ENCODE data around the gene MIP. TPM values are rescaled to one million over a fixed set of nuclear protein-coding genes. Genes with fewer than 3 reads are reported as not detected.
"Not testable (repeated sequence)": the region's sequence is repeated elsewhere in the genome, so short reads cannot be mapped to it uniquely, and the experiment has no call there.

MIP gene
- polyA plus RNA-seq, 3 donors from 2014 or later = 0.15 to 0.25 TPM; not detected in 1

DNA sequence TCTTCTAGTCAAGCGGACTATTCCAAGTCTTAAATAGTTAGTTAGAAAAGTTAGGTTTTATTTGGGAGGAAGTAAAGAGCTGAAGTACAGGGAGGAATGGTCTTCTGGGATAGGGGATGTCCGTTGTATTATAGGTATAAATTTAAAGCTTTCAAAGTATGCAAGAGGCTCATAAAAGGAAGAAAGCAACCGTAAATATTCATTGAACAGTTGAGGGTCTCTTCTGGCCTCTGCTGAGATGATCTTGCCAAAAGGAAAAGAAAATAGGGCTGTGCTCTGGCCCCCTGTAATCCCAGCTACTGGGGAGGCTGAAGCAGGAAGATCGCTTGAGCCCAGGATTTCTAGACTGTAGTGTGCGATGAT is 4.9 kb downstream of the MIP start:
- Mint-ChIP-seq H3K36me3 (peaks cover 0 to 2% (median 0%) of the 10 kb centered on the region in 3 donors), H3K4me1 (peaks cover 21 to 26% of the 10 kb centered on the region in 2 donors), H3K27ac (peak overlapping the region; percentile 94 to 98 (median 96)), H3K27me3 (ENCODE audit: low read depth in 3 of 3) (no peaks in the 10 kb centered on the region), H3K9me3 (no peaks in the 10 kb centered on the region), H3K4me3 (peak overlapping the region; percentile 91 to 98 (median 93))
- DNase-seq = no peak

DNA sequence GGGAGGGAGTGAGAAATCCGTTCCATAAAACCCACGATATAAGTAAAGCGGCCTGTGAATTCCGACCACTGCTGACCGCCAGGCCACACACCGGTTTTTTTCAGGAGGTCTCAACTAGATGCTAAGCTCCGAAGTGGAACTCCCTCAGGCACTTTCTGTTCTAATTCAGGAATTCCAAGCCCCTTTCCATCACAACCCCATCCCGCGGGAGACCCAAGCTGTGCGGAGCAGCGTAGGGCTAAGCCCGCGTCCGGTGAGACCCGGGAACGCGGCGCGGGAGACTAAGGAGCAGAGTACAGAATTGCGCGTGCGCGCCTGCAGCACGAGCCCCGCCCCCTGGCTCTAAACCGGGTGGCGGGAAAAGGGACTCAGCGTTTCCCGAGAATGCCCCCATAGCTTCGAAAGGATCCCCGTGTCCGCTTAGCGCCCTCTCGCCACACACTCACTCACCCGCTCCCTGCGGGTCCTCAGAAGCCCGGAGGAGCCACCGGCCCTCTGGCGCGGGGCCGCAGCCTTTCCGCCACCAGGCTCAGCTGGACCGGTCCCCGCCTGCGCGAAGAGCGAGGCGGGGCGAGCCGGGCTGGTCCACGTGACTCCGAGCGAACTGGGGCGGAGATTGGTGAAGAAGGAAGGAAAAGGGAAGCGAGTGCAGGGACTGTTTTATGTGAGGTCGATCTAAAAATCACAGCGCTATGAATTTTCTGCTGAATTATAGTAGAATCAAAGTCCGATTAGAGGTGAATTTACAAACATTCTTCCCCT is 5.4 kb downstream of the MIP start, which contains the start of gene TIMELESS:
Gene TIMELESS (minus strand): TSS at position 567 of the 762 bp plus-strand sequence. CDS start 15,256 bp downstream, outside the sequence.
- peaks cover 0 to 8% (median 0%) of the 10 kb centered on the region in 3 donors for H3K36me3 Mint-ChIP-seq
- H3K27ac Mint-ChIP-seq = peak within 1 kb of the TSS; percentile 94 to 98 (median 96)
- peaks cover 0 to 4% (median 0%) of the 10 kb centered on the region in 6 donors for H3K9me3 Mint-ChIP-seq
- DNase-seq = peak; percentile 87 to 88 (median 88)
- peak within 1 kb of the TSS; percentile 91 to 98 (median 93) for H3K4me3 Mint-ChIP-seq
- peaks cover 21 to 26% of the 10 kb centered on the region in 2 donors for H3K4me1 Mint-ChIP-seq
- no peaks in the 10 kb centered on the region for H3K27me3 Mint-ChIP-seq (ENCODE audit: low read depth in 3 of 3)

DNA sequence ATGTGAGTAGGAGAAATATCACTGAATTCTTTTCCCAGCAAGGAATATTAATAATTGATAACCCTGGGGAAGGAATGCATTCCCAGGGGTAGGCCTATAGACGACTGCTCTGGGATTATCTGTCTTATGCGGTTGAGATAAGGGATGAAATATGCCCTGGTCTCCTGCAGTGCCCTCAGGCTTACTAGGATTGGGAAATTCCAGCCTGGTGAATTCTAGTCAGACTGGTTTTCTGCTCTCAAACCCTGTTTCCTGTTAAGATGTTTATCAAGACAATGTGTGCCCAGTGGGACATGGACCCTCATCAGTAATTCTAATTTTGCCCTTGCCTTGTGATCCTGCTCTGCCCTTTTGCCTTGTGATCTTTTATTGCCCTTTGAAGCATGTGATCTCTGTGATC is 11.2 kb downstream of the MIP start:
- not testable (repeated sequence) for H3K9me3 Mint-ChIP-seq; H3K27ac Mint-ChIP-seq; H3K4me3 Mint-ChIP-seq; H3K27me3 Mint-ChIP-seq (ENCODE audit: low read depth in 3 of 3); DNase-seq
- H3K4me1 Mint-ChIP-seq = peaks cover 8 to 11% of the 10 kb centered on the region in 2 donors
- H3K36me3 Mint-ChIP-seq = peaks cover 0 to 14% (median 4%) of the 10 kb centered on the region in 3 donors

DNA sequence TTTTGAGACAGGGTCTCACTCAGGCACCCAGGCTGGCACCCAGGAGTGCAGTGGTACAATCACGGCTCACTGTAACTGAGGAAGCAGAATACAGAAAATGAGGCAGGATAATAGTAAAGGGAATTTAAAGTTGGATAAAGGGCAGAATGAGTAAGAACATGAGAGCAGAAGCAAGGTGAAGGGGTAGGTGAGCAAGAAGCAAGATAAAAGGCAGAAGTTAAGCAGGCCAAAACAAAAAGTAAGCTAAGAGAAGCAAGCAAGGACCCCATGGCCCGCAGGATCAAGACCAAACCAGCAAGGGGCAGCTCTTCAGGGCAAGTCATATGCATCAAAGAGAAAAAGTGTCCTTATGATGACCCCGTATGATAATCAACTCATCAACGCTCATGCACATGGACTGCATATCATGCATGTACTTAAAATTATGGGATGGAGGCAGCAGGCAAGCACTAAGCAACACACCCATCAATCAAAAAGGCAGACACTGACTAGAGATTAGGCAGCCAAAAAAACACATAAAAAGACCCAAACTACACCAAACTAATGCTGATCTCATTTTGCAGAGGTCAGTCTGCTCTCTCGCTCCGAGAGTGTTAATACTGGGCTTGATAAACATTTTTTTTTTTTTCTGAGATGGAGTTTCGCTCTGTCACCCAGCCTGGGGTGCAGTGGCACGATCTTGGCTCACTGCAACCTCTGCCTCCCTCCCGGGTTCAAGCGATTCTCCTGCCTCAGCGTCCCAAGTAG is 16.9 kb downstream of the MIP start:
- Mint-ChIP-seq H3K9me3 (peaks cover 0 to 1% (median 0%) of the 10 kb centered on the region in 6 donors), H3K27ac (no peak overlapping the region), H3K36me3 (peaks cover 0 to 11% (median 3%) of the 10 kb centered on the region in 3 donors), H3K4me1 (no peaks in the 10 kb centered on the region), H3K4me3 (no peak overlapping the region), H3K27me3 (ENCODE audit: low read depth in 3 of 3) (peaks cover 0 to 1% (median 0%) of the 10 kb centered on the region in 3 donors)
- no peak for DNase-seq

DNA sequence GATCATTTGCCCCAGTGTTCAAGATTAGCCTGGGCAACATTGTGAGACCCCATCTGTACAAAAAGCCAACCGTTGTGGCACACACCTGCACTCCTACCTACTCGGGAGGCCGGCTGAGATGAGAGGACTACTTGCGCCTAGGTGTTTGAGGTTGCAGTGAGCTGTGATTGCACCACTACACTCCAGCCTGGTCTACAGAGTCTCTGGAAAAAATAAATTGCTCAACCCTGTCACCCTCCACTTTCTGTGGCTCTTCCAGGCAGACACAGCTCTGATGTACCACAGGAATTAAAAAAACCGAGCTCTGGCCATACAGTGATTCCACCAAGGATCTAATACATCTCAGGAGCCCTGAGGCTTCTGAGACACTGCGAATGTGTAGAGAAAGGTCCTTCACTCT is 19.6 kb downstream of the MIP start:
- H3K36me3 Mint-ChIP-seq = peaks cover 4 to 21% (median 9%) of the 10 kb centered on the region in 3 donors
- DNase-seq = no peak
- H3K4me1 Mint-ChIP-seq = no peaks in the 10 kb centered on the region
- H3K27ac Mint-ChIP-seq = no peak overlapping the region
- H3K9me3 Mint-ChIP-seq = peaks cover 0 to 1% (median 0%) of the 10 kb centered on the region in 6 donors
- no peak overlapping the region for H3K4me3 Mint-ChIP-seq
- H3K27me3 Mint-ChIP-seq (ENCODE audit: low read depth in 3 of 3) = no peaks in the 10 kb centered on the region

DNA sequence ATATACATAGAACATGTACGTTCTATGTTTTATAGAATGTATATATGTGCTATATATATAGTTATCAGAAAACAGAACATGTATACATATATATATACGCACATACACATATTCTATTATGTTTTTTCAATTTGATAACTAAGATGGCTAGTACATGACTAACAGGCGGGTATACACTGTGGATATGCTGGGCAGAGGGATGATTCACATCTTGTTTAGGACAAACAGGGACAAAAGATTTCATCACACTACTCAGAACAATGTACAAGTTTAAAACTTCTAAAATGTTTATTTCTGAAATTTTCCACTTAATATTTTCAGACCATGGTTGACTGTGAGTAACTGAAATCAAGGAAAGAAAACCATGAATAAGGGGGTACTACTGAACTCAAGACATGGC is 22.6 kb downstream of the MIP start:
- H3K9me3 Mint-ChIP-seq = no peaks in the 10 kb centered on the region
- H3K4me3 Mint-ChIP-seq = no peak overlapping the region
- H3K4me1 Mint-ChIP-seq = no peaks in the 10 kb centered on the region
- no peaks in the 10 kb centered on the region for H3K27me3 Mint-ChIP-seq (ENCODE audit: low read depth in 3 of 3)
- DNase-seq = no peak
- H3K27ac Mint-ChIP-seq = no peak overlapping the region
- peaks cover 6 to 33% (median 17%) of the 10 kb centered on the region in 3 donors for H3K36me3 Mint-ChIP-seq

DNA sequence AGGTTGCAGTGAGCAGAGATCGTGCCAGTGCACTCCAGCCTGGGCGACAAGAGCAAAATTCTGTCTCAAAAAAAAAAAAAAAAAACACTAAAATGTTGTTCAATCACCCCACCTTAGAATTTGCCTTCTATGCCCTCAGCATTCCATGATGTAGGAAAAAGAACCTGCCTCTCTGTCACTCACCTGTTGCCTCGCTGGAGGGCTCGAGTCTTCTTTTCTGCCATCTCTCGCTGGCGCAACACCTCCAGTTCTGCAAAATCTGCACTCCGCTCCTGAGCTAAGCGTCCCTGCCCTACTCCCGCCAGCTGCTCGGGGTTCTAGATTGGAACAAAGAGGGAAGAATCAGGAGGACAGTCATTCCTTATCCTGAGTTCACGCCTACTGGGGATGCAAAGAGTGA is 23.2 kb downstream of the MIP start:
- H3K27ac Mint-ChIP-seq = peak overlapping the region in 1 of 6 donors; percentile 22
- H3K27me3 Mint-ChIP-seq (ENCODE audit: low read depth in 3 of 3) = no peaks in the 10 kb centered on the region
- no peaks in the 10 kb centered on the region for H3K4me1 Mint-ChIP-seq
- no peak overlapping the region for H3K4me3 Mint-ChIP-seq
- H3K36me3 Mint-ChIP-seq = peaks cover 6 to 33% (median 17%) of the 10 kb centered on the region in 3 donors
- no peak for DNase-seq
- H3K9me3 Mint-ChIP-seq = no peaks in the 10 kb centered on the region

DNA sequence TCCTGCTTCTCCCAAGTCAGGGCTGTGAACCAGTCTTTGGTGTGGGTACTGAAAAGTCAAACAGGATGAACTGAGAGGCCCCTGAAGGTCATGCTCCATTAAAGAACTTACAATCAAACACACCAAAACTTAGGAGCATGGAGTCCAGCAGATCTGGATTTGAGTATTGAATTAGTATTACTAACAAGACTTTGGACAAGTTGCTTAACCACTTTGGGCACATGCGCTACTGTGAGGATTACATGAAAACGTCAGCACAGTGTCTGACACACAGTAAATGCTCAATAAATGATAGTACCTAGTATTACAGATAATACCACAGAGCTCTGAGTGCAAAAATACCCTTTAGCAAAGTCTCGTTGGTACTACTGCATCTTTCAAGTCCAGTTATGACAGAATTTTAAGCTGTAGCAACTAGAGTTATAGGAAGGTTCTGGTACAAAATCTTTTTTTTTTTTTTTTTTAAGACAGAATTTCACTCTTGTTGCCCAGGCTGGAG is 28.5 kb downstream of the MIP start:
- H3K36me3 Mint-ChIP-seq = peaks cover 6 to 36% (median 11%) of the 10 kb centered on the region in 3 donors
- no peaks in the 10 kb centered on the region for H3K27me3 Mint-ChIP-seq (ENCODE audit: low read depth in 3 of 3)
- no peak overlapping the region for H3K27ac Mint-ChIP-seq

DNA sequence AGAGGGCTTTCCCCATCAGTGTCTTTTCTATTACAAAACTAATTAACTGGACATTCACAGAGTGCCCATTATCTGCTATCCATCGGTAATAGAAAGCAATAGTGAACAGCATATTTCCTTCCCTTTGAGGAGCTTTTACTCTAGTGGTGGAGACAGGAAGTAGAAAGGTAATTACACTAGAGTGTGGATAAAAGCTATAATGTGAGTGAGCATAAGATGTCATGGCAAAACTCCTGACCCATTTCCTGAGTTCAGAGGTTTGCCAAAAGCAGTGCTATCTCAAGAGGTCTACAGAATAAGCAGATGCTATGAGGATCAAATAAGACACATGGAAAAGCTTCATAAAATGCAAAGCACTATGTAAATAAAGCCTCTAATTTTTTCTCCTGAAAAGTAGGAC is 29.3 kb downstream of the MIP start:
- DNase-seq = no peak
- H3K4me1 Mint-ChIP-seq = no peaks in the 10 kb centered on the region
- H3K9me3 Mint-ChIP-seq = no peaks in the 10 kb centered on the region
- H3K36me3 Mint-ChIP-seq = peaks cover 8 to 37% (median 11%) of the 10 kb centered on the region in 3 donors
- H3K27me3 Mint-ChIP-seq (ENCODE audit: low read depth in 3 of 3) = no peaks in the 10 kb centered on the region
- H3K4me3 Mint-ChIP-seq = no peak overlapping the region
- no peak overlapping the region for H3K27ac Mint-ChIP-seq

More for the DNA sequence above, 28.5 kb downstream of the MIP start:
- H3K9me3 Mint-ChIP-seq = no peaks in the 10 kb centered on the region
- H3K4me3 Mint-ChIP-seq = no peak overlapping the region
- no peak for DNase-seq
- no peaks in the 10 kb centered on the region for H3K4me1 Mint-ChIP-seq

DNA sequence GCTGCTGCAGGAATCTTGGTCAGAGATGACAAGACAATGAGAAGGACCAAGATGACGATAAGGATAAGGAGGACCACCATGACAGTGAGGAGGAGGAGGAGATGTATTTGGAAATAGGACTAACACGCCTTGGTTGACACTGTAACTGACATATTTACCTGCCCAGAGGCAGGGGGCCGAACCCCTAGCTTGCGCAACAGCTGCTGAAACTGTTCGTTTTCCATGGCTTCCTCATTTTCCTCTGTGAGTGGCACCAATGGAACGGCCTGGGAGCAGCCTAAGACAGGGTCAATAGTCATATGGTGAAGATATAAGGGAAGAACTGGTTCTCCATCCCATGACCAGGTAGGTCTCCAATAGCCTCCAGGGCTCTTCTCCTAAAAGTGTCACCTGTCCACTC is 34.0 kb downstream of the MIP start:
- Mint-ChIP-seq H3K9me3 (no peaks in the 10 kb centered on the region), H3K27ac (peak overlapping the region in 1 of 6 donors; percentile 48), H3K4me3 (no peak overlapping the region), H3K36me3 (peaks cover 11 to 34% (median 12%) of the 10 kb centered on the region in 3 donors), H3K27me3 (ENCODE audit: low read depth in 3 of 3) (no peaks in the 10 kb centered on the region), H3K4me1 (no peaks in the 10 kb centered on the region)
- DNase-seq = no peak

DNA sequence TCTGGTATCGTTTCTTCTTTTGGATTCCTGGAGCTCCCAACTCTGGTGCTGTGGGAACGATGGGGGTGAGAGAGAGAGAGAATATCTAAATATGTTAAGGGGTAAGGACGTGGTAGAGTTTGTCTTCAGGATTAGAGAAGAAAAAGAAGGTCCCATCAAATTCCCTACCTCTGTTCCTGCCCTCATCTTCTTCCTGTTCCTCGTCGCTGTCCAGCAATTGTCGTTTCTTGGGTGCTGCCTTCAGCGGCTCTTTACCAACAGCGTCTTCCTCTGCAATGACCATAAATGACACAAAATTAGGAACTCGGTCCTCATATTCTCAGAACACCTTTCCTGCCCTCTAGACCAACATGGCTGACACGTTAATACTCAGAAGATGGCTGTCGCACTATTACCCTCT is 36.7 kb downstream of the MIP start:
- Mint-ChIP-seq H3K36me3 (peaks cover 11 to 28% (median 12%) of the 10 kb centered on the region in 3 donors), H3K27ac (no peak overlapping the region), H3K27me3 (ENCODE audit: low read depth in 3 of 3) (no peaks in the 10 kb centered on the region), H3K9me3 (no peaks in the 10 kb centered on the region), H3K4me3 (no peak overlapping the region), H3K4me1 (no peaks in the 10 kb centered on the region)
- DNase-seq = no peak

DNA sequence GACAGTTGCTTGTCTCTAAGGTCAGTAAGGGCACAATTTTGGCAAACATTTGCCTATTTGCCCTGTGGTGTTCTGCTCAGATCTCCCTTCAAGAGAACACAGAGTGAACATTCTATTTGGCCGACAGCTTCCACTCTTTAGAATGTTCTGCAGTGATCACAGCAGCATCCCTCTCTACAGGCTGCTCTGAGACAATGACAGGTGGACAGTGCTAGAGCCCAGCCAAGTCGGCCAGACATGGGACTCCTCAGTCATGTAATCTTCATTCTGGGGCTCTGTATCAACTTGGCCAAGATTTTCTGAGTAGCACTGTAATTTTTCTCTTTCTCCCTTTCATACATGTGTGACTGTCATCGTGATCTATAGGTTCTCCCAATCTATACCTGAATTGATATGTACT is 40.1 kb downstream of the MIP start:
- H3K4me1 Mint-ChIP-seq = no peaks in the 10 kb centered on the region
- H3K4me3 Mint-ChIP-seq = no peak overlapping the region
- DNase-seq = no peak
- H3K36me3 Mint-ChIP-seq = peaks cover 8 to 14% (median 11%) of the 10 kb centered on the region in 3 donors
- no peaks in the 10 kb centered on the region for H3K9me3 Mint-ChIP-seq
- H3K27ac Mint-ChIP-seq = peak overlapping the region in 1 of 6 donors; percentile 34
- H3K27me3 Mint-ChIP-seq (ENCODE audit: low read depth in 3 of 3) = peaks cover 0 to 4% (median 0%) of the 10 kb centered on the region in 3 donors

DNA sequence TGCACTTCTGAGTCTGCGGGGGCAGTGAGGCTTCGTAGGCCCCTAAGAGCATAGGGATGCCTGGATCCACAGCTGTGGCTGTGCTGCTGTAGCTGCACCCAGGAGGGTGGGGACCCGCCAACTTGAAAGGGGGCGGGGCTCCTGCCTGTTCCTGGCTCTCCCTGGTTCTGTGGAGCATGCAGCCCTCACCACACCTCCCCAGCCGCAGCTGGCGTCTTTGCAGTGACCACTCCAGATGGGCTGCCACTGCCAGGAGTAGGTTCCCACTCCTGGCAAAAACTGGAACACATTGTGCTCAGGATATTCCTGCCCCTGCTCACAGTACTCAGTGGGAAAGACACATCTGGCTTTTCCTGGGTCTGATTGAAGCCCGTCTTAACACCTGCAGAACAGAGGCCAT is 41.1 kb downstream of the MIP start:
- Mint-ChIP-seq H3K4me3 (no peak overlapping the region), H3K9me3 (no peaks in the 10 kb centered on the region), H3K27ac (no peak overlapping the region), H3K4me1 (no peaks in the 10 kb centered on the region), H3K27me3 (ENCODE audit: low read depth in 3 of 3) (peaks cover 0 to 4% (median 0%) of the 10 kb centered on the region in 3 donors), H3K36me3 (peaks cover 4 to 11% (median 11%) of the 10 kb centered on the region in 3 donors)
- no peak for DNase-seq

Measured in immature natural killer cell (primary cell).